Activated CD8-positive, alpha-beta T cell treated with anti-CD3 and anti-CD28 coated beads for 36 hours (primary cell): Measurements from ENCODE around the gene INO80B. TPM values are rescaled to one million over a fixed set of nuclear protein-coding genes. Genes with fewer than 3 reads are reported as not detected.

ENCODE experiments used
- ATAC-seq: fragments of 200-7000 bp; cut with Tn5 transposase; one replicate; pipeline ENCODE4 v1.10.0; 2021; ENCODE audit warnings: mild to moderate bottlenecking, moderate library complexity
- CTCF ChIA-PET: fragments of 350-600 bp; sonication (Branson Sonifier 250); formaldehyde crosslinking; loops from one replicate; lab custom pipeline; 2021; ENCODE audit warnings: antibody characterized with exemption; lab: Charles Lee
- POLR2A ChIA-PET: fragments of 350-600 bp; sonication (Branson Sonifier 250); formaldehyde crosslinking; loops from one replicate; lab custom pipeline; 2021; ENCODE audit warnings: antibody characterized with exemption; lab: Charles Lee
- DNase-seq: peaks from one replicate; pipeline ENCODE4 v3.0.0-alpha.2; 2020
- H3K27ac Mint-ChIP-seq: one replicate; pipeline ENCODE4 v1.8.0; 2021; ENCODE audit warnings: mild to moderate bottlenecking, mixed read lengths
- H3K27me3 Mint-ChIP-seq: one replicate; pipeline ENCODE4 v1.8.0; 2021; ENCODE audit warnings: mixed read lengths
- H3K36me3 Mint-ChIP-seq: one replicate; pipeline ENCODE4 v1.8.0; 2021; ENCODE audit warnings: low read depth, mixed read lengths
- H3K4me1 Mint-ChIP-seq: one replicate; pipeline ENCODE4 v1.8.0; 2021; ENCODE audit warnings: low read depth, mixed read lengths
- H3K4me3 Mint-ChIP-seq: one replicate; pipeline ENCODE4 v1.8.0; 2021; ENCODE audit warnings: mild to moderate bottlenecking, moderate library complexity, mixed read lengths
- H3K9me3 Mint-ChIP-seq: one replicate; pipeline ENCODE4 v1.8.0; 2021; ENCODE audit warnings: mixed read lengths
- CTCF ChIP-seq: fragments of 200-600 bp; IDR thresholded peaks from one replicate; pipeline ENCODE4 v1.8.0; 2022; ENCODE audit warnings: antibody characterized with exemption, mild to moderate bottlenecking
- intact Hi-C: fragments of 100-400 bp; cut with micrococcal nuclease; formaldehyde crosslinking; loops from one replicate; pipeline ENCODE4 v1.10.0; 2022
- total RNA-seq, 2 experiments: library from RNA; stranded (reverse); gene quantifications; one replicate each; pipeline ENCODE4 v1.2.3, GENCODE V29; 2021

Gene INO80B
- total RNA-seq, 2 experiments from 2014 or later: 23.9 to 24.2 TPM

GRCh38 chr2:74429487-74430451 is 25.1 kb upstream of the INO80B start:
- ChIA-PET CTCF (interaction anchor here (1.2 kb wide), 1 partner anchor 13 kb away, joined by 3 read pairs; no protein-coding TSS in a partner anchor), POLR2A (interaction anchor here (1.0 to 1.6 kb wide), 2 partner anchors 9 to 25 kb away, joined by 3 to 4 read pairs; partner anchors contain the start of genes C2orf81 and INO80B)
- H3K36me3 Mint-ChIP-seq: peaks cover 5% of the 10 kb centered on the region
- H3K4me1 Mint-ChIP-seq: no peaks in the 10 kb centered on the region
- H3K4me3 Mint-ChIP-seq: no peak overlapping the region
- no peak overlapping the region for H3K27ac Mint-ChIP-seq
- no peaks in the 10 kb centered on the region for H3K9me3 Mint-ChIP-seq
- no peaks in the 10 kb centered on the region for H3K27me3 Mint-ChIP-seq
- DNase-seq (no peak), ATAC-seq (no peak)
- no peak for TF ChIP-seq CTCF
- intact Hi-C loops: no loop called here

GRCh38 chr2:74430502-74430901 is 24.4 kb upstream of the INO80B start:
- Mint-ChIP-seq H3K36me3 (peaks cover under 1% of the 10 kb centered on the region), H3K27me3 (no peaks in the 10 kb centered on the region), H3K27ac (no peak overlapping the region), H3K4me3 (no peak overlapping the region), H3K9me3 (no peaks in the 10 kb centered on the region), H3K4me1 (no peaks in the 10 kb centered on the region)
- no peak for TF ChIP-seq CTCF
- POLR2A ChIA-PET: interaction anchor here (1.6 kb wide), 1 partner anchor 10 kb away, joined by 4 read pairs; the partner anchor contains the start of gene C2orf81
- intact Hi-C loops: no loop called here
- DNase-seq (no peak), ATAC-seq (no peak)
- CTCF ChIA-PET: interaction anchor here (1.9 kb wide), 1 partner anchor 10 kb away, joined by 6 read pairs; no protein-coding TSS in a partner anchor

- H3K27me3 Mint-ChIP-seq: peaks cover 15% of the 10 kb centered on the region
- H3K36me3 Mint-ChIP-seq: no peaks in the 10 kb centered on the region
- intact Hi-C loops: no loop called here
- no peak for TF ChIP-seq CTCF
- no peaks in the 10 kb centered on the region for H3K9me3 Mint-ChIP-seq
- DNase-seq (no peak), ATAC-seq (no peak)
- H3K4me3 Mint-ChIP-seq: no peak overlapping the region
- ChIA-PET POLR2A (no interaction called here), CTCF (interaction anchor here (1.1 kb wide), 1 partner anchor 101 kb away, joined by 4 read pairs; no protein-coding TSS in a partner anchor)
- peaks cover 7% of the 10 kb centered on the region for H3K4me1 Mint-ChIP-seq
- H3K27ac Mint-ChIP-seq: no peak overlapping the region
Measured at GRCh38 chr2:74436111-74436805, 18.6 kb upstream of the INO80B start.

GRCh38 chr2:74436848-74437695 is 17.8 kb upstream of the INO80B start:
- Mint-ChIP-seq H3K27me3 (peaks cover 15% of the 10 kb centered on the region), H3K4me1 (peaks cover 7% of the 10 kb centered on the region), H3K9me3 (no peaks in the 10 kb centered on the region), H3K27ac (no peak overlapping the region), H3K4me3 (no peak overlapping the region), H3K36me3 (no peaks in the 10 kb centered on the region)
- intact Hi-C loops: no loop called here
- ChIA-PET POLR2A (no interaction called here), CTCF (no interaction called here)
- no peak for ATAC-seq
- TF ChIP-seq CTCF: no peak
- no peak for DNase-seq
